H1 (cell line): ENCODE measurements around the gene GNAS. TPM values are rescaled to one million over a fixed set of nuclear protein-coding genes. Genes with fewer than 3 reads are reported as not detected.

Source experiments
- KDM4A ChIP-seq: IDR thresholded peaks from one replicate; pipeline ENCODE4 v1.7.1; 2012; ENCODE audit warnings: low read depth, mild to moderate bottlenecking, moderate library complexity, low read length, inconsistent platforms; ENCODE audit not compliant: severe bottlenecking
- polyA plus RNA-seq, 7 experiments: library from polyadenylated mRNA; depleted of rRNA in 3 of 7; stranded (reverse) in 5 of 7; unstranded in 2 of 7; fragments of >200 nt in 5 of 7; fragments of 200-250 nt in 2 of 7; gene quantifications; 1 replicate in 5 of 7; 2 replicates in 1 of 7; 4 replicates in 1 of 7; pipeline versions ENCODE4 v1.2.1 to v1.2.3, GENCODE V29; 2011 to 2013; ENCODE audit warnings: missing spikeins in 2 of 7, mixed read lengths in 2 of 7
- total RNA-seq: library from RNA; stranded (reverse); fragmentation: NEBNext Ultra II Directional; extraction: Animal tissue kit (Norgen Biotek cat#: 25700); gene quantifications from 2 replicates; pipeline ENCODE4 v1.2.1, GENCODE V29; 2021

GNAS gene
- total and polyA plus RNA-seq, 2 of the 8 experiments (the other 6 are each of a cell fraction or from before 2014, with no cell fraction given) = 989 to 1,613 TPM

GRCh38 chr20:58840816-58841538 is 11.5 kb upstream of the GNAS start (continued):
- peak; percentile 57 for TF ChIP-seq KDM4A
- TF ChIP-seq, all 59 proteins: peak for 4
